Measurements from ENCODE around the gene SBNO1.

DNA sequence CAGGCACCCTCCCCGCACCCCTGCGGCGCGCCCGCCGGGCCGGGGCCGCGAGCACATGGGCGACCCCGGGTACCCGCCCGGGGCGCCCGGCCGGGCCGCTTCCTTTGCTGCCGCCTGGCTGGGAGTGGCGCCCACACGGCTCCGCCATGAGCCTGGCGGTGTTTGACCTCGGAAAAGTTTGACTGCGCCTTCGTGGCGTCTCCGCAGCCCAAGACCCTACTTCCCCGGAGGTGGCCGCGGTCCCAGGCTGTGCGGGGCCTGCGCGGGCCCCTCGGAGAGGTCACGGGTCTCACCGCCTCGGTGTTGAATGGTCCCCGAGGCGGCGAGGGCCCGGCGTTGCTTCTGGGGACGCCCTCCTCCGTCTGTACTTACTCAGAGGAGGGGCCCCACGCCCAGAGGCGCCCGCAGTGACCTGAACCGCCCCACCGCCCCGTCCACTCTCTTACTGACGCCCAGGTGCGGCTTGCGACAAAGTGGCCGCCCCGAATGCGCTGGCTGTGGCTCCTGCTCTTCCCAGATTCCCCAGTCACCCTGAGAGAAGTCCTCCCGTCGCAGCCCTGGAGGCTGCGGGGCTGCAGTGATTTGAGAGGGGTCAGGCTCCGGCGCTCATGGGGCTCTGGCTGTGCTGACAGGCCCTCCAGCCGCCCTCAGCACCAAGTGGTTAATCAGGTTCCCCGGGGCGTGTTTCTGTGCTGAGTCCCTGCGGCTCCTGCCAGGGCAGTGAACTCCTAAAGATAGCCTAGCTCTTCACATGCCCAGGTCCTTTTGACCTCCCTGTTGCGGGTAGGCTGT, 25.1 kb upstream of the SBNO1 start:
- TF ChIP-seq POLR2A (IDR thresholded peaks at IDR 0.05; ENCODE audit: low read length) (no peak), GATA1 (IDR thresholded peaks at IDR 0.05; ENCODE audit: low read depth, low read length) (no peak)

Data from erythroblast (primary cell).